H9 (cell line): ENCODE measurements around the gene METTL27. TPM values are rescaled to one million over a fixed set of nuclear protein-coding genes. Genes with fewer than 3 reads are reported as not detected.

Experiments used
- DNase-seq: peaks from one replicate; pipeline ENCODE4 v3.0.0-alpha.2; 2017
- H2AFZ ChIP-seq: one replicate; pipeline ENCODE4 v1.6.1; 2013; ENCODE audit warnings: mild to moderate bottlenecking, low read length, control low read depth, moderate library complexity
- H2AK5ac ChIP-seq: 2 replicates; pipeline ENCODE4 v1.6.1; 2013; ENCODE audit warnings: low read length, control low read depth, mixed read lengths; ENCODE audit not compliant: insufficient read length
- H2BK120ac ChIP-seq: one replicate; pipeline ENCODE4 v1.6.1; 2013; ENCODE audit warnings: low read depth, mild to moderate bottlenecking, low read length, control low read depth, inconsistent platforms; ENCODE audit not compliant: poor library complexity, severe bottlenecking
- H2BK12ac ChIP-seq: 2 replicates; pipeline ENCODE4 v1.6.1; 2013; ENCODE audit warnings: low read length, control low read depth, mixed read lengths, low read depth; ENCODE audit not compliant: insufficient read length
- H2BK15ac ChIP-seq: 2 replicates; pipeline ENCODE4 v1.6.1; 2013; ENCODE audit warnings: low read depth, low read length, control low read depth
- H2BK20ac ChIP-seq: one replicate; pipeline ENCODE4 v1.6.1; 2013; ENCODE audit warnings: low read depth, mild to moderate bottlenecking, low read length, control low read depth, inconsistent platforms; ENCODE audit not compliant: poor library complexity, severe bottlenecking
- H2BK5ac ChIP-seq: 2 replicates; pipeline ENCODE4 v1.6.1; 2013; ENCODE audit warnings: low read length, control low read depth, mixed read lengths; ENCODE audit not compliant: insufficient read length
- H3K14ac ChIP-seq: 2 replicates; pipeline ENCODE4 v1.6.1; 2013; ENCODE audit warnings: low read length, control low read depth; ENCODE audit not compliant: insufficient read depth
- H3K18ac ChIP-seq: 2 replicates; pipeline ENCODE4 v1.6.1; 2013; ENCODE audit warnings: low read depth, mild to moderate bottlenecking, mixed read lengths, low read length, control low read depth; ENCODE audit not compliant: insufficient read length
- H3K23ac ChIP-seq: 2 replicates; pipeline ENCODE4 v1.6.1; 2013; ENCODE audit warnings: low read length, control low read depth, mixed read lengths, low read depth; ENCODE audit not compliant: insufficient read length
- H3K23me2 ChIP-seq: 2 replicates; pipeline ENCODE4 v1.6.1; 2013; ENCODE audit warnings: low read depth, mild to moderate bottlenecking, mixed read lengths, low read length, control low read depth; ENCODE audit not compliant: insufficient read length, poor library complexity, severe bottlenecking
- H3K27ac ChIP-seq: 2 replicates; pipeline ENCODE4 v1.5.1; 2013; ENCODE audit warnings: low read length, control low read depth, mixed read lengths, low read depth; ENCODE audit not compliant: insufficient read length
- H3K27me3 ChIP-seq: 2 replicates; pipeline ENCODE4 v1.6.1; 2013; ENCODE audit warnings: low read length, control low read depth, inconsistent platforms; ENCODE audit not compliant: insufficient read depth
- H3K4ac ChIP-seq: 2 replicates; pipeline ENCODE4 v1.6.1; 2013; ENCODE audit warnings: low read depth, mild to moderate bottlenecking, control low read depth, inconsistent platforms, low read length, moderate library complexity
- H3K4me1 ChIP-seq: 2 replicates; pipeline ENCODE4 v1.6.1; 2013; ENCODE audit warnings: low read length, control low read depth, inconsistent platforms; ENCODE audit not compliant: insufficient read depth
- H3K4me2 ChIP-seq: 2 replicates; pipeline ENCODE4 v1.6.1; 2013; ENCODE audit warnings: low read length, control low read depth, mixed read lengths; ENCODE audit not compliant: insufficient read length, insufficient read depth
- H3K56ac ChIP-seq: 2 replicates; pipeline ENCODE4 v1.6.1; 2013; ENCODE audit warnings: low read depth, mild to moderate bottlenecking, mixed read lengths, low read length, control low read depth; ENCODE audit not compliant: insufficient read length
- H3K79me1 ChIP-seq: 2 replicates; pipeline ENCODE4 v1.6.1; 2013; ENCODE audit warnings: low read depth, mild to moderate bottlenecking, moderate library complexity, low read length, control low read depth, inconsistent platforms; ENCODE audit not compliant: insufficient read depth, poor library complexity, severe bottlenecking
- H3K79me2 ChIP-seq: 2 replicates; pipeline ENCODE4 v1.6.1; 2013; ENCODE audit warnings: low read length, control low read depth, inconsistent platforms; ENCODE audit not compliant: insufficient read depth
- H3K9ac ChIP-seq: 2 replicates; pipeline ENCODE4 v1.6.1; 2013; ENCODE audit warnings: low read length, control low read depth, mixed read lengths; ENCODE audit not compliant: insufficient read length; ENCODE audit errors: extremely low read depth
- H3K9me3 ChIP-seq: one replicate; pipeline ENCODE4 v1.6.1; 2013; ENCODE audit warnings: low read depth, low read length, inconsistent platforms; ENCODE audit not compliant: control insufficient read depth
- H3T11ph ChIP-seq: one replicate; pipeline ENCODE4 v1.6.1; 2013; ENCODE audit warnings: mild to moderate bottlenecking, low read length, control low read depth, inconsistent platforms
- H4K20me1 ChIP-seq: one replicate; pipeline ENCODE4 v1.6.1; 2013; ENCODE audit not compliant: control insufficient read depth, insufficient read length, insufficient read depth
- H4K5ac ChIP-seq: 2 replicates; pipeline ENCODE4 v1.6.1; 2013; ENCODE audit warnings: low read depth, mild to moderate bottlenecking, mixed read lengths, low read length, control low read depth; ENCODE audit not compliant: insufficient read length
- H4K8ac ChIP-seq: replicated peaks from 2 replicates; pipeline ENCODE4 v1.6.1; 2013; ENCODE audit warnings: low read length, control low read depth, mixed read lengths, low read depth; ENCODE audit not compliant: insufficient read length
- H4K91ac ChIP-seq: 2 replicates; pipeline ENCODE4 v1.6.1; 2013; ENCODE audit warnings: low read depth, mild to moderate bottlenecking, moderate library complexity, mixed read lengths, low read length, control low read depth; ENCODE audit not compliant: insufficient read length
- H3K27ac Mint-ChIP-seq, 3 experiments: 2 replicates in 2 of 3; 3 replicates in 1 of 3; pipeline ENCODE4 v1.8.0; 2020 to 2021; ENCODE audit warnings: mixed read lengths in 3 of 3, mild to moderate bottlenecking in 1 of 3, moderate library complexity in 1 of 3
- H3K27me3 Mint-ChIP-seq: 2 replicates; pipeline ENCODE4 v1.8.0; 2021; ENCODE audit warnings: low read depth, mild to moderate bottlenecking, moderate library complexity, mixed read lengths
- H3K36me3 Mint-ChIP-seq, 3 experiments: 2 replicates in 2 of 3; 3 replicates in 1 of 3; pipeline ENCODE4 v1.8.0; 2020 to 2021; ENCODE audit warnings: low read depth in 3 of 3, mixed read lengths in 3 of 3; ENCODE audit not compliant: insufficient read depth in 1 of 3
- H3K4me1 Mint-ChIP-seq, 2 experiments: 2 replicates each; pipeline ENCODE4 v1.8.0; 2020; ENCODE audit warnings: mixed read lengths in 2 of 2
- H3K4me3 Mint-ChIP-seq, 2 experiments: 2 replicates in 1 of 2; 3 replicates in 1 of 2; pipeline ENCODE4 v1.8.0; 2020 to 2021; ENCODE audit warnings: mild to moderate bottlenecking in 2 of 2, mixed read lengths in 2 of 2, moderate library complexity in 1 of 2
- H3K9me3 Mint-ChIP-seq, 2 experiments: 2 replicates in 1 of 2; 3 replicates in 1 of 2; pipeline ENCODE4 v1.8.0; 2020; ENCODE audit warnings: mild to moderate bottlenecking in 2 of 2, mixed read lengths in 2 of 2, moderate library complexity in 1 of 2
- CTCF ChIP-seq: fragments of 200-600 bp; sonication (generic); conservative IDR thresholded peaks from 3 replicates; pipeline ENCODE4 v1.8.0; 2021; ENCODE audit warnings: antibody characterized with exemption, mild to moderate bottlenecking
- WGBS: extraction: QIAGEN DNeasy Blood & Tissue Kit; methylation state at CpG from one replicate; pipeline ENCODE4 v1.1.7; 2013; ENCODE audit warnings: missing lambda C conversion rate, low lambda C conversion rate, mixed read lengths; ENCODE audit not compliant: insufficient read length; ENCODE audit errors: extremely low coverage; 5-methylcytosine and 5-hydroxymethylcytosine counted together
- total RNA-seq: library from RNA; stranded (reverse); gene quantifications from 2 replicates; pipeline ENCODE4 v1.2.1, GENCODE V29; 2021

METTL27 gene
- total RNA-seq, 1 experiment from 2014 or later: 13.5 TPM

- TF ChIP-seq CTCF: no peak
- Histone ChIP-seq H3K9me3 (no peaks in the 10 kb centered on the region), H3K18ac (no peak overlapping the region), H4K8ac (no peak overlapping the region), H3K4me2 (no peak overlapping the region), H2BK20ac (no peak overlapping the region), H3K23me2 (no peaks in the 10 kb centered on the region), H3K27me3 (no peaks in the 10 kb centered on the region), H3K4me1 (no peaks in the 10 kb centered on the region; the same call in 1 of the 2 replicates), H3K27ac (no peak overlapping the region), H4K20me1 (no peaks in the 10 kb centered on the region), H4K91ac (no peak overlapping the region), H3K14ac (no peak overlapping the region), H2AK5ac (no peak overlapping the region), H3K56ac (no peak overlapping the region), H2BK5ac (no peak overlapping the region), H3T11ph (no peak overlapping the region), H3K23ac (no peak overlapping the region), H2BK120ac (no peak overlapping the region), H4K5ac (no peak overlapping the region), H2BK15ac (no peak overlapping the region), H2AFZ (no peak overlapping the region), H3K79me2 (no peaks in the 10 kb centered on the region), H3K9ac (no peak overlapping the region), H3K79me1 (no peaks in the 10 kb centered on the region), H2BK12ac (no peak overlapping the region), H3K4ac (no peak overlapping the region)
- H3K27me3 Mint-ChIP-seq: no peaks in the 10 kb centered on the region
- no peak overlapping the region; a peak in 1 of 7 replicates for H3K27ac Mint-ChIP-seq
- H3K9me3 Mint-ChIP-seq: no peaks in the 10 kb centered on the region; a peak in 1 of 5 replicates
- peak; percentile 25 for DNase-seq
- no peaks in the 10 kb centered on the region; a peak in 1 of 7 replicates for H3K36me3 Mint-ChIP-seq
- H3K4me3 Mint-ChIP-seq: no peak overlapping the region
- no CpG with 5 or more reads among the region's 24 CpGs for WGBS
- H3K4me1 Mint-ChIP-seq: peaks cover 6 to 19% of the 10 kb centered on the region in 2 experiments
These were observed 26.9 kb upstream of the METTL27 start for GRCh38 chr7:73869011-73869798.
